Testis (tissue), 3 donors: ENCODE results near the gene ARAP2. TPM values are rescaled to one million over a fixed set of nuclear protein-coding genes. Genes with fewer than 3 reads are reported as not detected.
"Not testable (repeated sequence)": the region's sequence is repeated elsewhere in the genome, so short reads cannot be mapped to it uniquely, and the experiment has no call there.

Experiments
- DNase-seq: peaks from one replicate; pipeline ENCODE4 v3.0.0-alpha.2; 2019
- H3K27ac ChIP-seq, 2 donors: fragments of 200-600 bp; sonication (generic); one replicate each; pipeline ENCODE4 v1.5.1; 2019
- H3K27me3 ChIP-seq: fragments of 200-600 bp; sonication (generic); one replicate; pipeline ENCODE4 v1.5.1; 2019
- H3K36me3 ChIP-seq: fragments of 200-600 bp; sonication (generic); one replicate; pipeline ENCODE4 v1.5.1; 2017; ENCODE audit warnings: low read depth; ENCODE audit errors: missing control alignments
- H3K4me1 ChIP-seq: fragments of 200-600 bp; sonication (generic); one replicate; pipeline ENCODE4 v1.5.1; 2019
- H3K4me3 ChIP-seq, 2 donors: fragments of 200-600 bp; sonication (generic); one replicate each; pipeline ENCODE4 v1.5.1; 2017 to 2019
- H3K9me3 ChIP-seq: fragments of 200-600 bp; sonication (generic); one replicate; pipeline ENCODE4 v1.5.1; 2017
- CTCF ChIP-seq, 3 experiments: fragments of 450-650 bp in 2 of 3; fragments of 200-600 bp in 1 of 3; sonication (generic) in 1 of 3; IDR thresholded peaks; one replicate each; pipeline ENCODE4 v1.5.1; 2016 to 2019; ENCODE audit warnings: antibody characterized with exemption in 3 of 3, mild to moderate bottlenecking in 2 of 3, moderate library complexity in 1 of 3
- POLR2A ChIP-seq: fragments of 450-650 bp; IDR thresholded peaks from one replicate; pipeline ENCODE4 v1.6.1; 2017; ENCODE audit warnings: antibody characterized with exemption, mild to moderate bottlenecking, moderate library complexity
- WGBS, 2 donors: methylation state at CpG; one replicate each; pipeline ENCODE4 v1.1.5; 2018; 5-methylcytosine and 5-hydroxymethylcytosine counted together
- intact Hi-C: fragments of 100-400 bp; cut with DNase I; formaldehyde crosslinking; loops from one replicate; pipeline ENCODE4 v1.15.1; 2023; ENCODE audit warnings: low total_unique reads
- polyA plus RNA-seq: library from polyadenylated mRNA; stranded (reverse); fragments of 350-450 nt; fragmentation: Illumina TruSeq; extraction: RNeasy Lipid Tissue Mini Kit (QIAGEN cat#74804); gene quantifications from one replicate; pipeline ENCODE4 v1.2.3, GENCODE V29; 2014; ENCODE audit warnings: low read depth, low replicate concordance; ENCODE audit not compliant: insufficient read depth
- total RNA-seq, 2 donors: library from RNA; depleted of rRNA; stranded (reverse); fragments of >200 nt; gene quantifications; one replicate each; pipeline ENCODE4 v1.2.3, GENCODE V29; 2016

The ARAP2 gene
- total and polyA plus RNA-seq, 3 donors from 2014 or later, result 10.9 to 91.0 (median 81.1) TPM

GRCh38 chr4:36187723-36188333 is 56.5 kb downstream of the ARAP2 start:
- H3K9me3 ChIP-seq, result no peaks in the 10 kb centered on the region
- no peak overlapping the region for H3K4me3 ChIP-seq
- H3K4me1 ChIP-seq, result no peaks in the 10 kb centered on the region
- DNase-seq, result no peak
- 54 to 62% methylated on average over 4 of the region's 4 CpGs for WGBS, 2 donors
- TF ChIP-seq POLR2A (no peak), CTCF (IDR thresholded peaks at IDR 0.05) (peak; percentile 34 to 60 (median 48))
- intact Hi-C loops, result no loop called here
- H3K27ac ChIP-seq, result no peak overlapping the region
- H3K27me3 ChIP-seq, result no peaks in the 10 kb centered on the region
- H3K36me3 ChIP-seq, result no peaks in the 10 kb centered on the region

- Histone ChIP-seq H3K4me1 (peaks cover 6% of the 10 kb centered on the region), H3K27ac (no peak overlapping the region), H3K9me3 (no peaks in the 10 kb centered on the region), H3K27me3 (no peaks in the 10 kb centered on the region), H3K4me3 (no peak overlapping the region), H3K36me3 (no peaks in the 10 kb centered on the region)
- TF ChIP-seq CTCF (IDR thresholded peaks at IDR 0.05) (no peak), POLR2A (no peak)
- no peak for DNase-seq
- 68 to 73% methylated on average over 5 of the region's 5 CpGs for WGBS, 2 donors
- intact Hi-C loops, result no loop called here
Observed at GRCh38 chr4:36183665-36184393, 60.5 kb downstream of the ARAP2 start.

- intact Hi-C loops, result no loop called here
- whole genome bisulfite sequencing, 2 donors, result 58 to 85% methylated on average over 3 of the region's 3 CpGs
Observed at GRCh38 chr4:36183232-36183631, 61.1 kb downstream of the ARAP2 start.

GRCh38 chr4:36182315-36182714 is 62.0 kb downstream of the ARAP2 start:
- intact Hi-C loops, H3K9me3 ChIP-seq: not testable (repeated sequence)

More at GRCh38 chr4:36183232-36183631, 61.1 kb downstream of the ARAP2 start:
- no peaks in the 10 kb centered on the region for H3K36me3 ChIP-seq
- no peak overlapping the region for H3K4me3 ChIP-seq
- H3K4me1 ChIP-seq, result peaks cover 6% of the 10 kb centered on the region
- no peaks in the 10 kb centered on the region for H3K9me3 ChIP-seq
- TF ChIP-seq CTCF (IDR thresholded peaks at IDR 0.05), result no peak
- H3K27ac ChIP-seq, result no peak overlapping the region
- H3K27me3 ChIP-seq, result no peaks in the 10 kb centered on the region
- DNase-seq, result no peak

GRCh38 chr4:36180206-36180605 is 64.1 kb downstream of the ARAP2 start:
- intact Hi-C loops, result no loop called here
- Histone ChIP-seq H3K4me1 (peaks cover 6% of the 10 kb centered on the region), H3K36me3 (no peaks in the 10 kb centered on the region), H3K9me3 (no peaks in the 10 kb centered on the region), H3K4me3 (no peak overlapping the region), H3K27ac (no peak overlapping the region), H3K27me3 (no peaks in the 10 kb centered on the region)
- no peak for TF ChIP-seq POLR2A
- TF ChIP-seq CTCF (IDR thresholded peaks at IDR 0.05), result no peak
- DNase-seq, result no peak
- 75 to 84% methylated on average over 6 of the region's 6 CpGs for WGBS, 2 donors

More at GRCh38 chr4:36182315-36182714, 62.0 kb downstream of the ARAP2 start:
- H3K4me3 ChIP-seq, H3K27me3 ChIP-seq, H3K36me3 ChIP-seq, DNase-seq, H3K27ac ChIP-seq, H3K4me1 ChIP-seq: not testable (repeated sequence)
- WGBS, 2 donors, result 84 to 87% methylated on average over 9 of the region's 9 CpGs
